ENCODE data around the gene SERPIND1.

DNA sequence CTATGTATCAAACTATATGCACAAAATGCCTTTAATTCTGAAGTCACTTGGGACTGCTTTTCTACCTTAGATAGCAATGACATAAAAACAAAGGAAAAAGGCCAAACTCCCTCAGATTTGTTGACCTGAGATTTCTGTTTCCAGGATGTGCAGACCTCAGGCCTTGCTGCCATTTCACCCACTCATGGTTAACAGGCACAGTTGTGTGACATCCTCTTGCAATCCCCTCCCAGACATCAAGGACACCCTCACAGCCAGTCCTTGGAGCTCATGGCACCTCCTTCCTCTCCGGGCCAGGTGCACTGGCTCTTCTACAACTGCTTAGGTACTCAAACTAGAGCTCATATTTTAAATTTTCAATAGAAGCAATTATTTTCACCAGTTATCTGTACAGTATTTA is 37.3 kb downstream of the SERPIND1 start:
- no peak for TF ChIP-seq ZNF274 (IDR thresholded peaks at IDR 0.05; ENCODE audit: low read length)
- no peak for TF ChIP-seq ZNF274 (tag by site-specific recombination; IDR thresholded peaks at IDR 0.05; ENCODE audit: borderline replicate concordance)
- no peak for TF ChIP-seq YY1 (tag by site-specific recombination; IDR thresholded peaks at IDR 0.05)
- TF ChIP-seq ZNF692 (tag by site-specific recombination; IDR thresholded peaks at IDR 0.05): no peak
- no peak for TF ChIP-seq ZNF169 (tag by site-specific recombination; IDR thresholded peaks at IDR 0.05)
- TF ChIP-seq, protein P1, sequence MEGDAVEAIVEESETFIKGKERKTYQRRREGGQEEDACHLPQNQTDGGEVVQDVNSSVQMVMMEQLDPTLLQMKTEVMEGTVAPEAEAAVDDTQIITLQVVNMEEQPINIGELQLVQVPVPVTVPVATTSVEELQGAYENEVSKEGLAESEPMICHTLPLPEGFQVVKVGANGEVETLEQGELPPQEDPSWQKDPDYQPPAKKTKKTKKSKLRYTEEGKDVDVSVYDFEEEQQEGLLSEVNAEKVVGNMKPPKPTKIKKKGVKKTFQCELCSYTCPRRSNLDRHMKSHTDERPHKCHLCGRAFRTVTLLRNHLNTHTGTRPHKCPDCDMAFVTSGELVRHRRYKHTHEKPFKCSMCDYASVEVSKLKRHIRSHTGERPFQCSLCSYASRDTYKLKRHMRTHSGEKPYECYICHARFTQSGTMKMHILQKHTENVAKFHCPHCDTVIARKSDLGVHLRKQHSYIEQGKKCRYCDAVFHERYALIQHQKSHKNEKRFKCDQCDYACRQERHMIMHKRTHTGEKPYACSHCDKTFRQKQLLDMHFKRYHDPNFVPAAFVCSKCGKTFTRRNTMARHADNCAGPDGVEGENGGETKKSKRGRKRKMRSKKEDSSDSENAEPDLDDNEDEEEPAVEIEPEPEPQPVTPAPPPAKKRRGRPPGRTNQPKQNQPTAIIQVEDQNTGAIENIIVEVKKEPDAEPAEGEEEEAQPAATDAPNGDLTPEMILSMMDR (tag by site-specific recombination; IDR thresholded peaks at IDR 0.05): no peak
- TF ChIP-seq ZNF175 (tag by site-specific recombination; IDR thresholded peaks at IDR 0.05): no peak
- TF ChIP-seq ZNF530 (tag by site-specific recombination; IDR thresholded peaks at IDR 0.05; ENCODE audit: low read depth): no peak
- no peak for TF ChIP-seq BCL11A (tag by site-specific recombination; IDR thresholded peaks at IDR 0.05; ENCODE audit: low read depth)
- no peak for TF ChIP-seq ZNF24 (tag by site-specific recombination; IDR thresholded peaks at IDR 0.05)
- no peak for TF ChIP-seq SP2 (tag by site-specific recombination; IDR thresholded peaks at IDR 0.05)
- TF ChIP-seq ZNF324 (tag by site-specific recombination; IDR thresholded peaks at IDR 0.05): no peak
- no peak for TF ChIP-seq ZNF513 (tag by site-specific recombination; IDR thresholded peaks at IDR 0.05)
- TF ChIP-seq, protein P2, sequence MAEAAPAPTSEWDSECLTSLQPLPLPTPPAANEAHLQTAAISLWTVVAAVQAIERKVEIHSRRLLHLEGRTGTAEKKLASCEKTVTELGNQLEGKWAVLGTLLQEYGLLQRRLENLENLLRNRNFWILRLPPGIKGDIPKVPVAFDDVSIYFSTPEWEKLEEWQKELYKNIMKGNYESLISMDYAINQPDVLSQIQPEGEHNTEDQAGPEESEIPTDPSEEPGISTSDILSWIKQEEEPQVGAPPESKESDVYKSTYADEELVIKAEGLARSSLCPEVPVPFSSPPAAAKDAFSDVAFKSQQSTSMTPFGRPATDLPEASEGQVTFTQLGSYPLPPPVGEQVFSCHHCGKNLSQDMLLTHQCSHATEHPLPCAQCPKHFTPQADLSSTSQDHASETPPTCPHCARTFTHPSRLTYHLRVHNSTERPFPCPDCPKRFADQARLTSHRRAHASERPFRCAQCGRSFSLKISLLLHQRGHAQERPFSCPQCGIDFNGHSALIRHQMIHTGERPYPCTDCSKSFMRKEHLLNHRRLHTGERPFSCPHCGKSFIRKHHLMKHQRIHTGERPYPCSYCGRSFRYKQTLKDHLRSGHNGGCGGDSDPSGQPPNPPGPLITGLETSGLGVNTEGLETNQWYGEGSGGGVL (tag by site-specific recombination; IDR thresholded peaks at IDR 0.05): no peak
- TF ChIP-seq ZNF121 (tag by site-specific recombination; IDR thresholded peaks at IDR 0.05): no peak

Data from HEK293 (cell line).